ENCODE measurements around the gene MITF.

MITF gene

GRCh38 chr3:69963643-69964042, 224.4 kb downstream of the MITF start:
- DNase-seq (ENCODE audit: low read depth in 2 of 2), result no peak

- no peak for DNase-seq (ENCODE audit: low read depth in 2 of 2)
These were observed 227.9 kb downstream of the MITF start for GRCh38 chr3:69967156-69967555.

DNA sequence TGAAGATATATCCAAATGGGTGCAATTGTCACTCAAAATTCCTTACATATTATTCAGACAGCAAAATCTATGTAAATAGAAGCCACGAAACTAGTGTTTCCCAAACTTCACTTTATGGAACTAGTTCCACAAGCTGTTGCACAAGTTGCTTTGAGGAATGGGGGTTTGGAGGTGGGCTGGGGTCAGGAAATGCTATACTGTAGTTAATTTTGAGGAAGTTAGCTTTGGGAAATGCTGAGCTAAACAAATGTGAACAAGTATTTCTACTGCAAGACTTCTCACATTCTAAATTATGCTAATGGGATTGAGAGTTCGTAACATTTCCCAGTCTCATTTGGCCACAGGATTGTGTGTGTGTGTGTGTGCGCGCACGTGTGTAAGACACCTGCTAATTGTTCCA, 231.6 kb downstream of the MITF start:
- no peak for DNase-seq (ENCODE audit: low read depth in 2 of 2)

DNA sequence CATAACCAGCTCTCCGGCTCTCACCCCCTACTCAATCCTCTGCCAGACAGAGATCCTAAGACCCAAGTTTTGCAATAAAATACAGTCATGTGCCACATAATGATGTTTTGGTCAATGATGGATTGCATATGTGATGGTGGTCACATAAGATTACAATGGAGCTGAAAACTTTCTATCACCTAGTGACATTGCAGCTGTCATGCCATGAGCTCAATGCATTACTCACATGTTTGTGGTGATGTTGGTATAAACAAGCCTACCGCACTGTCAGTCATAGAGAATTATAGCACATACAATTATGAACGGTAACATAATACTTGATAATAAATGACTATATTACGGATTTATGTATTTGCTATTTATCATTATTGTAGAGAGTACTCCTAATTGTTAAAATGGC, 233.4 kb downstream of the MITF start:
- no peak for DNase-seq (ENCODE audit: low read depth in 2 of 2)

GRCh38 chr3:69976021-69976420, 236.8 kb downstream of the MITF start:
- no peak for DNase-seq (ENCODE audit: low read depth in 2 of 2)

- DNase-seq (ENCODE audit: low read depth in 2 of 2), result no peak
These were observed 244.4 kb downstream of the MITF start for GRCh38 chr3:69983546-69984265.

GRCh38 chr3:69985266-69985665, 246.0 kb downstream of the MITF start:
- no peak for DNase-seq (ENCODE audit: low read depth in 2 of 2)

- DNase-seq (ENCODE audit: low read depth in 2 of 2), result no peak
These were observed 247.2 kb downstream of the MITF start for GRCh38 chr3:69986419-69986818.

- DNase-seq (ENCODE audit: low read depth in 2 of 2), result no peak
These were observed 248.6 kb downstream of the MITF start for GRCh38 chr3:69987833-69988232.

- DNase-seq (ENCODE audit: low read depth in 2 of 2), result no peak
These were observed 254.5 kb downstream of the MITF start for GRCh38 chr3:69993757-69994156.

GRCh38 chr3:69994919-69995318, 255.7 kb downstream of the MITF start:
- no peak for DNase-seq (ENCODE audit: low read depth in 2 of 2)

DNA sequence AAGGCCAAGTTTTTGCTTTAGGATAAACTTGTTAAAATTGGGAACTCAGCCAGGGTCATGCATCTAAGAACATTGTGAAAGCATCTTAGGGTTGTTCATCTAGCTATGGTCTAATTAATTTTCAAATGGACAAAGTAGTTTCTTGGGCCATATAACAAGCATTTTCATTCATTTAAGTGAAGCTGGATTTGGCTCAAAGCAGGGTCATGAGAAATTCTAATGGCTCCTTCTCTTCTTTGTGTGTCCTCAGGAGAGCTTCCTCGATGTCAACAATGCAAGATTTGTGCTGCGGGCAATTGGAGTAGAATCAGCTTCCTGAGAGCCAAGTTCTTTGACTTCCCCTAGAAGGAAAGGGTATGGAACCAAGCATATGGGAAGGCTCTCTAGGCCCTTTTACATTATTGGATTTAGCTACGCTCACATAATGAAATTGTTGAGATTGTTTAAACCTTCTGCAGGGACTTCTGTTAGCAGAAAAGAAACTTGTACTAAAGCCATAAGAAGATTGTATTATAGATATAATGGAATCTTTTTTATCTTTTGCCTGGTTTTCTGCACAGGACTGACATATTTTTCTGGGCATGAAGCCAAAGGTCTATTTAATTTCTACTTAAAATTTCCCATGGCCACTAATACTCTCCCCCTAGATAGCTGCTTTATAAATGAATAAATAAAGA, 258.5 kb downstream of the MITF start:
- DNase-seq (ENCODE audit: low read depth in 2 of 2), result no peak

GRCh38 chr3:69998759-69999139, 259.5 kb downstream of the MITF start:
- DNase-seq (ENCODE audit: low read depth in 2 of 2), result no peak

DNA sequence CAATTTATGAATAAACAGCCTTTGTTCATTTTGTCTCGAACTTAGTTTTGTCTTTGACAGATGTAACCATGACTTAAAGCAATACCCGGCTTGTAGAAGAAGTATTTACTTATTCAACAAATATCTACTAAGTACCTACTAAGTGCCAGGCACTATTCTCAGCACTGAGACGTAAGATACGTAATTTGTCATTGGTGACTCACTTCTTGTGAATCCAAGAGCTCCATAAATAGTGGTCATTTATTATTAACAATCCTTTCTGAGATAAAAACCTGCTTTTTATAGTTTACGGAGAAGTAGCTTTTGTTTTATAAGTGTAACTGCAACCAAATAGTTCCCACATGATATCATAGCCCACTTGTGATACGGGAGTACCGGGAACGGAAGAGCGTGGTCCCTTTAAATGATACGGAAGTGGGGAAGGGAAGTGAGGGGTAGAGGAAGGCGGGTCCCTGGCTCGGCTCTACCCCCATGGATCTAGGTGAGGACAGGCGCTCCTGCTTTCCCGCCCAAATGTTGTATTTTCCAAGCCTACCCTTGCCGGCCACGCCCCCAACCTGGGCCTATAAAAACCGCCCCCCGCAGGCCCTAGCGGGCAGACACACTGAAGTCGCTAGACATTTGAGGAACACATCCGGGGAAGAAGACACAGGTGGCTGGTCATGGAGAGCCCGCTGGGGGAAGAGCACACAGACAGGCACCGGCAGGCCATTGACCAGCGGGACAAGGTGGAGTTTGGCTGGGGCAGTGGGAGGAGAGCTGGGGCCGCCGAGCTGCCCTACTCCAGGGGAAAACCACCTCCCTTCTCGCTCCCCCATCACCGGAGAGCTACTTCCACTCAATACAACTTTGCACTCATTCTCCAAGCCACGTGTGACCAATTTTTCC, 260.1 kb downstream of the MITF start, which contains the start of gene SAMMSON:
Gene SAMMSON, plus strand, starts transcription at position 594 of the 888 bp plus-strand sequence.
- no peak for DNase-seq (ENCODE audit: low read depth in 2 of 2)

DNA sequence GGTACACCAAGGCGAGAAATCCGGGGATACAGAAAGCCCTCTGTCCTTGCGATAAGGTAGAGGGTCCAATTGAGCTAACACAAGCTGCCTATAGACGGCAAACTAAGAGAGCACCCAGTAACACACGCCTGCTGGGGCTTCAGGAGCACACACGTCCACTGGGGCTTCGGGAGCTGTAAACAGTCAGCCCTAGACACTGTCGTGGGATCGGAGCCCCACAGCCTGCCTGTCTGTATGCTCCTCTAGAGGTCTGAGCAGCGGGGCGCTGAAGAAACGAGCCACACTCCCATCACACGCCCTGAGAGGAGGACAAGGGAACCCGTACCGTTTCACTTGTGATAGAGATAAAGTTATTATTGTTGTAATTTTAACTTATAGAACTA, 260.8 kb downstream of the MITF start:
- DNase-seq (ENCODE audit: low read depth in 2 of 2), result no peak

GRCh38 chr3:70000563-70001081, 261.4 kb downstream of the MITF start:
- DNase-seq (ENCODE audit: low read depth in 2 of 2), result no peak

GRCh38 chr3:70003119-70003518, 263.9 kb downstream of the MITF start:
- no peak for DNase-seq (ENCODE audit: low read depth in 2 of 2)

DNA sequence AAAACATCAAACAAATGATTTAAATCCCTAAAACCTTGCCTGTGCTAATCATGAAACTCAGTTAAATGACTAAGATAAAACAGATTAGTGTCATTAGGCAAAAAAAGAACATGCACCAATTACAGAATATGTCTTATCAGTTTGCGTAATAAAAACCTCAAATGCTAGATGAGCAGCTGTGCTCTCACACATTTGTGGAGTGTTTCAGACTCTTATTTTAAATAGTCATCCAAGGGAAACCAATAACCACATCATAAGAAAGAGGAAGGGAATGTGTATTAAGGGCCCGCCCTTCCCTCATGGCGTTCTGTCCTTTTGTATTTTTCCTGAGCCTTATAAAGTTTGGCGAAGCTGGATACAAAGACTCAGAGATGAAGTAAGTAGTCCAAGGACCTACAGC, 266.8 kb downstream of the MITF start:
- DNase-seq (ENCODE audit: low read depth in 2 of 2), result no peak

DNA sequence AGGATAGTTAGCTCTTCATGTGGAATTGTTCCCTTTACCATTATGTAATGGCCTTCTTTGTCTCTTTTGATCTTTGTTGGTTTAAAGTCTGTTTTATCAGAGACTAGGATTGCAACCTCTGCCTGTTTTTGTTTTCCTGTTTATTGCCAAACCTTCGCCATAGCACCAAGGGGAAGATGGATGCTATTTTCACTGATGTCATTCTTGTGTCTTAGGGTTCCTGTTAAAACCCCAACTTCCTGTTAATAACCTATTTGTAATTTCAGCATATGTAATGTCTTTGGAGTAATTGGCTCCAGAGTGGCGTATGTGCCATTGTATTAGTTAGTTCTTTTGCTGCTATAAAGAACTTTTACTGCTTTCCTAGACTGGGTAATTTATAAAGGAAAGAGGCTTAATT, 271.1 kb downstream of the MITF start:
- DNase-seq (ENCODE audit: low read depth in 2 of 2), result no peak

- no peak for DNase-seq (ENCODE audit: low read depth in 2 of 2)
These were observed 272.3 kb downstream of the MITF start for GRCh38 chr3:70011582-70011981.
